ENCODE results near the gene OVOL1. TPM values are rescaled to one million over a fixed set of nuclear protein-coding genes. Genes with fewer than 3 reads are reported as not detected.

Gene OVOL1
- total RNA-seq, result under 1 TPM in 2 of 7 donors, not detected in 5; 0.14 to 0.47 TPM
- polyA plus RNA-seq, result under 1 TPM in 2 of 3 donors, not detected in 1; 0.03 to 0.06 TPM
- long read RNA-seq, donor 1, result 0 reads
- long read RNA-seq, donor 2, result 0 reads

GRCh38 chr11:65786786-65787636, at the start of gene OVOL1:
OVOL1 (plus strand) TSS chr11:65787063; CDS start chr11:65787374, 311 bp downstream.
- no peak within 1 kb of the TSS for H3K27ac ChIP-seq
- intact Hi-C loops (cut with DNase I; ENCODE audit: low total_unique reads), result no loop called here
- peaks cover 11 to 69% (median 42%) of the 10 kb centered on the region in 7 donors for H3K27me3 ChIP-seq (replicated peaks in 1 of 7)
- H3K4me1 ChIP-seq, result peaks cover 15 to 56% (median 39%) of the 10 kb centered on the region in 6 donors
- no peaks in the 10 kb centered on the region for H3K9me3 ChIP-seq
- TF ChIP-seq POLR2A (IDR thresholded peaks at IDR 0.05) (no peak), POLR2AphosphoS5 (IDR thresholded peaks at IDR 0.05) (peak in 1 of 3 donors; percentile 47)
- TF ChIP-seq, protein P1, sequence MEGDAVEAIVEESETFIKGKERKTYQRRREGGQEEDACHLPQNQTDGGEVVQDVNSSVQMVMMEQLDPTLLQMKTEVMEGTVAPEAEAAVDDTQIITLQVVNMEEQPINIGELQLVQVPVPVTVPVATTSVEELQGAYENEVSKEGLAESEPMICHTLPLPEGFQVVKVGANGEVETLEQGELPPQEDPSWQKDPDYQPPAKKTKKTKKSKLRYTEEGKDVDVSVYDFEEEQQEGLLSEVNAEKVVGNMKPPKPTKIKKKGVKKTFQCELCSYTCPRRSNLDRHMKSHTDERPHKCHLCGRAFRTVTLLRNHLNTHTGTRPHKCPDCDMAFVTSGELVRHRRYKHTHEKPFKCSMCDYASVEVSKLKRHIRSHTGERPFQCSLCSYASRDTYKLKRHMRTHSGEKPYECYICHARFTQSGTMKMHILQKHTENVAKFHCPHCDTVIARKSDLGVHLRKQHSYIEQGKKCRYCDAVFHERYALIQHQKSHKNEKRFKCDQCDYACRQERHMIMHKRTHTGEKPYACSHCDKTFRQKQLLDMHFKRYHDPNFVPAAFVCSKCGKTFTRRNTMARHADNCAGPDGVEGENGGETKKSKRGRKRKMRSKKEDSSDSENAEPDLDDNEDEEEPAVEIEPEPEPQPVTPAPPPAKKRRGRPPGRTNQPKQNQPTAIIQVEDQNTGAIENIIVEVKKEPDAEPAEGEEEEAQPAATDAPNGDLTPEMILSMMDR (IDR thresholded peaks at IDR 0.05 in 8 of 11, conservative IDR thresholded peaks at IDR 0.05 in 3 of 11), result no peak
- peak within 1 kb of the TSS; percentile 9 to 66 (median 34) for H3K4me3 ChIP-seq
- peak; percentile 84 for DNase-seq
- no peaks in the 10 kb centered on the region for H3K36me3 ChIP-seq
- 0 to 2% (median 1%) methylated on average over 35 to 111 of the region's 112 CpGs for WGBS, 5 donors

- Histone ChIP-seq H3K9me3 (peaks cover 0 to 5% (median 0%) of the 10 kb centered on the region in 8 donors), H3K27me3 (replicated peaks in 1 of 7) (peaks cover 0 to 5% (median 0%) of the 10 kb centered on the region in 7 donors), H3K27ac (no peak overlapping the region), H3K36me3 (no peaks in the 10 kb centered on the region), H3K4me1 (no peaks in the 10 kb centered on the region), H3K4me3 (no peak overlapping the region)
- intact Hi-C loops (cut with DNase I; ENCODE audit: low total_unique reads), result no loop called here
- DNase-seq, result no peak
- TF ChIP-seq, protein P1 (IDR thresholded peaks at IDR 0.05 in 8 of 11, conservative IDR thresholded peaks at IDR 0.05 in 3 of 11), result no peak
- TF ChIP-seq POLR2A (IDR thresholded peaks at IDR 0.05) (no peak), POLR2AphosphoS5 (IDR thresholded peaks at IDR 0.05) (no peak)
- 87 to 93% (median 89%) methylated on average over 2 of the region's 2 CpGs for WGBS, 5 donors
These were observed 47.8 kb upstream of the OVOL1 start for GRCh38 chr11:65739022-65739421.

DNA sequence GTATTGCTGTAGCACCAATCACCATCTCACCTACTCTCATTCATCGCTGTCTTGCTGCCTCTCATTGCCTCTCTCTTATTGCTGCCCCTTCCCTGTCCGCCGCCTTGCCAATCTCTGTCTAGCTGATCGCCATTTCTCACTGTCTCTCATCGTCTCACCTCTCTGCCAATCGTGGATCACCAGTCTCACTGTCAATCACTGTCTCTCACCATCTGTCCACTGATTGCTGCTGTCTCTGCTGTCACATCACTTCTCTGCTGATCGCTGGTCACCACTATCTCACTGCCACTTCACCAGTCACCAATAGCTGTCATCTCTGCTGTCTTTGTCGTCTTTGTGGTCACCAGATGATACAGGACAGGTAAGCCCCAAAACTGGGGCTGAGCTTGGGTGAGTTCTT, 45.7 kb upstream of the OVOL1 start:
- Histone ChIP-seq H3K27ac (no peak overlapping the region), H3K27me3 (replicated peaks in 1 of 7) (peaks cover 0 to 5% (median 0%) of the 10 kb centered on the region in 7 donors), H3K9me3 (peaks cover 0 to 5% (median 0%) of the 10 kb centered on the region in 8 donors), H3K36me3 (no peaks in the 10 kb centered on the region), H3K4me3 (no peak overlapping the region), H3K4me1 (no peaks in the 10 kb centered on the region)
- TF ChIP-seq, protein P1 (IDR thresholded peaks at IDR 0.05 in 8 of 11, conservative IDR thresholded peaks at IDR 0.05 in 3 of 11), result no peak
- TF ChIP-seq POLR2A (IDR thresholded peaks at IDR 0.05) (no peak), POLR2AphosphoS5 (IDR thresholded peaks at IDR 0.05) (no peak)
- intact Hi-C loops (cut with DNase I; ENCODE audit: low total_unique reads), result no loop called here
- WGBS, 5 donors, result 79 to 87% (median 83%) methylated on average over 8 of the region's 8 CpGs
- DNase-seq, result no peak

DNA sequence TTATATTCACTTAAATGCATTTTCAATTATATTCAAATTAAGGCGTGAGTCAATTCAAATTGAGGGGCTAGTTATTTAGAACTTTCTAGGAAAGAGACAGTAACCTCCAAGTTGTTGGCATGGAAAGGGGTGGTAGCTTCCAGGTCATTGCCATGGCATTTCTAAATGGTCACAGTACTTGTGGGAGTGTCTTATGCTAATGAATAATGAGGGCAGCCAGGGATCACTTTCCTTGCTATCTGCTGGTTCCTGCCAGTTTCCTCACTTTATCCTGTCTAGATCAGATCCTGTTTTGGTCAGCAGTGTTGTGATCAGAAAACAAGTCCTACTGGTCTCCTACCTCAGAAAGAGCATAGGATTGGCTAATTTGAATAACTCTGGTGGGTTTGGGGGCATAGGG, 44.5 kb upstream of the OVOL1 start:
- Histone ChIP-seq H3K36me3 (no peaks in the 10 kb centered on the region), H3K4me1 (no peaks in the 10 kb centered on the region), H3K9me3 (no peaks in the 10 kb centered on the region), H3K27me3 (replicated peaks in 1 of 7) (peaks cover 0 to 5% (median 0%) of the 10 kb centered on the region in 7 donors), H3K27ac (peak overlapping the region in 3 of 8 donors; percentile 8 to 60 (median 44)), H3K4me3 (no peak overlapping the region)
- WGBS, 5 donors, result 77 to 97% (median 86%) methylated on average over 1 of the region's 1 CpG
- DNase-seq, result no peak
- TF ChIP-seq, protein P1 (IDR thresholded peaks at IDR 0.05 in 8 of 11, conservative IDR thresholded peaks at IDR 0.05 in 3 of 11), result no peak
- TF ChIP-seq POLR2AphosphoS5 (IDR thresholded peaks at IDR 0.05) (peak in 1 of 3 donors; percentile 24), POLR2A (IDR thresholded peaks at IDR 0.05) (no peak)
- intact Hi-C loops (cut with DNase I; ENCODE audit: low total_unique reads), result no loop called here
